ENCODE results near the gene ODC1. TPM values are rescaled to one million over a fixed set of nuclear protein-coding genes. Genes with fewer than 3 reads are reported as not detected.

Gene ODC1
- total and polyA plus RNA-seq, 2 of the 4 experiments (the other 2 are of a cell fraction): 117 to 204 TPM

GRCh38 chr2:10396464-10396863, 51.7 kb downstream of the ODC1 start:
- peaks cover 10% of the 10 kb centered on the region; the same call in 1 of the 2 replicates for H4K20me1 ChIP-seq (ENCODE audit: insufficient read depth, low read length)
- peaks cover 9% of the 10 kb centered on the region for H3K9me1 ChIP-seq (ENCODE audit: insufficient read depth, low read length)
- H2AFZ ChIP-seq (replicated peaks; ENCODE audit: low read length, poor library complexity): no peak overlapping the region
- H4K8ac ChIP-seq (ENCODE audit: low read depth in 2 of 2, low read length in 2 of 2): no peak overlapping the region
- H3K9me3 ChIP-seq (ENCODE audit: control insufficient read depth, insufficient read depth, low read length): no peaks in the 10 kb centered on the region
- H3K36me3 ChIP-seq (ENCODE audit: control insufficient read depth, insufficient read depth, low read length): peaks cover 3% of the 10 kb centered on the region; the same call in 1 of the 2 replicates
- H2AK5ac ChIP-seq (ENCODE audit: low read depth, low read length): no peak overlapping the region
- 82% methylated on average over 11 of the region's 13 CpGs; no CpG with 5 or more reads in 1 of the 2 experiments for WGBS, 2 experiments (ENCODE audit: extremely low coverage in 2 of 2, insufficient read length in 1 of 2)
- H3K14ac ChIP-seq (replicated peaks; ENCODE audit: low read depth, low read length): no peak overlapping the region
- no peak overlapping the region for H3K56ac ChIP-seq (ENCODE audit: extremely low read depth, insufficient read depth, low read length)
- H3K4me2 ChIP-seq (ENCODE audit: low read depth, low read length): no peak overlapping the region
- H3K9ac ChIP-seq (ENCODE audit: low read depth, low read length): no peak overlapping the region
- H2BK5ac ChIP-seq (ENCODE audit: low read depth, low read length, poor library complexity, severe bottlenecking): no peak overlapping the region
- ChIA-PET CTCF (no interaction called here), POLR2A (ENCODE audit: unreplicated experiment) (no interaction called here)
- no peak overlapping the region for H2BK120ac ChIP-seq (ENCODE audit: low read depth, low read length)
- no peak overlapping the region for H4K91ac ChIP-seq (ENCODE audit: insufficient read depth, low read depth, low read length)
- intact Hi-C loops (cut with micrococcal nuclease): no loop called here
- H3K23ac ChIP-seq (ENCODE audit: low read depth, low read length): no peak overlapping the region
- H4K5ac ChIP-seq (ENCODE audit: low read depth, low read length): no peak overlapping the region
- TF ChIP-seq USF2 (IDR thresholded peaks at IDR 0.05; ENCODE audit: low read depth, low read length) (no peak), MXI1 (IDR thresholded peaks at IDR 0.05; ENCODE audit: borderline replicate concordance, low read depth, low read length) (no peak), CEBPB (IDR thresholded peaks at IDR 0.05; ENCODE audit: low read depth, low read length) (no peak), MAZ (IDR thresholded peaks at IDR 0.05; ENCODE audit: borderline replicate concordance, low read depth, low read length) (no peak), RFX5 (IDR thresholded peaks at IDR 0.05; ENCODE audit: low read depth, low read length) (no peak), ELK1 (IDR thresholded peaks at IDR 0.05; ENCODE audit: borderline replicate concordance, low read depth, low read length) (no peak), NFE2L2 (IDR thresholded peaks at IDR 0.05; ENCODE audit: low read depth, low read length) (no peak), RAD21 (IDR thresholded peaks at IDR 0.05; ENCODE audit: low read length) (no peak), CHD1 (IDR thresholded peaks at IDR 0.05; ENCODE audit: low read depth, low read length) (no peak), CTCF (conservative IDR thresholded peaks at IDR 0.05; ENCODE audit: low read depth, low read length) (no peak), FOS (IDR thresholded peaks at IDR 0.05; ENCODE audit: low read depth, low read length) (no peak), SMC3 (IDR thresholded peaks at IDR 0.05; ENCODE audit: low read depth, low read length) (no peak)
- H3K27me3 ChIP-seq (ENCODE audit: control insufficient read depth, insufficient read depth, low read length): no peaks in the 10 kb centered on the region
- H3K4me1 ChIP-seq (ENCODE audit: control insufficient read depth, insufficient read depth, low read length): no peaks in the 10 kb centered on the region
- H3K4me3 ChIP-seq (ENCODE audit: insufficient read depth, low read depth, low read length): no peak overlapping the region
- H2AK9ac ChIP-seq (replicated peaks; ENCODE audit: low read depth, low read length, poor library complexity): no peak overlapping the region
- H2BK15ac ChIP-seq (ENCODE audit: low read depth, low read length): no peak overlapping the region
- no peak overlapping the region for H3K4ac ChIP-seq (ENCODE audit: low read depth, low read length)
- H2BK20ac ChIP-seq (ENCODE audit: low read depth, low read length): no peak overlapping the region
- no TSS peak for BruUV-seq (replicated peaks)
- dilution Hi-C loops (cut with HindIII; ENCODE audit: low sequenced_read_pairs, unreplicated experiment): no loop called here
- peaks cover 0 to 8% of the 10 kb centered on the region in 2 experiments; a peak in 2 of 4 replicates for H3K79me1 ChIP-seq (ENCODE audit: low read depth in 1 of 2, low read length in 2 of 2)
- in situ Hi-C loops (cut with MboI; ENCODE audit: low sequenced_read_pairs): no loop called here
- no peak for DNase-seq
- ATAC-seq (ENCODE audit: low read depth): no peak
- H3K18ac ChIP-seq (ENCODE audit: low read depth, low read length): no peak overlapping the region
- H3K27ac ChIP-seq (ENCODE audit: insufficient read depth, low read length): no peak overlapping the region

All from IMR-90 (cell line).